ENCODE data around the gene EIF2B2. TPM values are rescaled to one million over a fixed set of nuclear protein-coding genes. Genes with fewer than 3 reads are reported as not detected.

EIF2B2 gene
- total RNA-seq, 2 donors from 2014 or later: 35.0 to 41.6 TPM

DNA sequence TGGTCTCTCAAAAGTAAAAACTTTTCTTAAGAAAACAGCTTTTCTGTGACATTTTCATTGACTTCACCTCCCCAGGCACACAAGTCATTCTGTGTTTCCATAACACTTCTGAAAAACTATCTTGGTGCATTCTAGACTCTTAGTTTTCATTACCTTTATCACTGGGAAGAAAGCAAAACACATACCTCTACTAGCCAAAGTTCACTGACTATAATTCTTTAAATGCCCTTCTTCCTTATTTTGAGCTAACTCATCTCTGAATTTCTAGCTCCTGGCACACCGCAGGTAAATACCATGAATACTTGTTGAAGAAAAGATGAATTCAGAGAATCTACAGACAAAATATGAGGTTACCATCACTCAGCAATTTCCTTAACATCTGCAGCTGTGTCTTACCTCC is 27.4 kb downstream of the EIF2B2 start:
- TF ChIP-seq CTCF (conservative IDR thresholded peaks at IDR 0.05): no peak
- no peaks in the 10 kb centered on the region for H3K27me3 Mint-ChIP-seq (ENCODE audit: insufficient read depth)
- peaks cover 29% of the 10 kb centered on the region for H3K36me3 Mint-ChIP-seq (ENCODE audit: low read depth)
- DNase-seq: no peak
- peaks cover 4% of the 10 kb centered on the region for H3K4me1 Mint-ChIP-seq
- H3K4me3 Mint-ChIP-seq: no peak overlapping the region
- H3K4me1 ChIP-seq (ENCODE audit: control insufficient read depth, insufficient read depth, low read length): no peaks in the 10 kb centered on the region
- H3K27me3 ChIP-seq (ENCODE audit: control insufficient read depth, insufficient read depth, low read length, poor library complexity, severe bottlenecking): no peaks in the 10 kb centered on the region
- no peaks in the 10 kb centered on the region for H3K9me3 Mint-ChIP-seq
- no peak overlapping the region for H3K9ac ChIP-seq (ENCODE audit: extremely low read depth, low read length, poor library complexity, severe bottlenecking)
- 0% methylated on average over 1 of the region's 1 CpG for WGBS, 2 experiments (ENCODE audit: insufficient coverage in 1 of 2, insufficient read length in 1 of 2)
- no peak overlapping the region for H3K27ac ChIP-seq (ENCODE audit: low read depth, low read length)
- no peak overlapping the region for H3K27ac Mint-ChIP-seq
- no peaks in the 10 kb centered on the region for H3K9me3 ChIP-seq (ENCODE audit: control insufficient read depth, low read length)
- peaks cover 37% of the 10 kb centered on the region for H3K36me3 ChIP-seq (ENCODE audit: control insufficient read depth, insufficient read depth, low read length)
- no peak overlapping the region for H3K4me3 ChIP-seq (ENCODE audit: low read length)

- Histone ChIP-seq H3K9me3 (ENCODE audit: control insufficient read depth, low read length) (no peaks in the 10 kb centered on the region), H3K9ac (ENCODE audit: extremely low read depth, low read length, poor library complexity, severe bottlenecking) (no peak overlapping the region), H3K27me3 (ENCODE audit: control insufficient read depth, insufficient read depth, low read length, poor library complexity, severe bottlenecking) (no peaks in the 10 kb centered on the region), H3K27ac (ENCODE audit: low read depth, low read length) (no peak overlapping the region), H3K36me3 (ENCODE audit: control insufficient read depth, insufficient read depth, low read length) (peaks cover 40% of the 10 kb centered on the region), H3K4me3 (ENCODE audit: low read length) (no peak overlapping the region), H3K4me1 (ENCODE audit: control insufficient read depth, insufficient read depth, low read length) (no peaks in the 10 kb centered on the region)
- Mint-ChIP-seq H3K27me3 (ENCODE audit: insufficient read depth) (no peaks in the 10 kb centered on the region), H3K27ac (peak overlapping the region; percentile 20), H3K36me3 (ENCODE audit: low read depth) (peaks cover 39% of the 10 kb centered on the region), H3K4me1 (peaks cover 4% of the 10 kb centered on the region), H3K4me3 (no peak overlapping the region), H3K9me3 (no peaks in the 10 kb centered on the region)
- TF ChIP-seq CTCF (conservative IDR thresholded peaks at IDR 0.05): no peak
- no peak for DNase-seq
- WGBS, 2 experiments (ENCODE audit: insufficient coverage in 1 of 2, insufficient read length in 1 of 2): 100% methylated on average over 1 to 2 of the region's 2 CpGs
Measured at GRCh38 chr14:75032939-75033338, 30.2 kb downstream of the EIF2B2 start.

DNA sequence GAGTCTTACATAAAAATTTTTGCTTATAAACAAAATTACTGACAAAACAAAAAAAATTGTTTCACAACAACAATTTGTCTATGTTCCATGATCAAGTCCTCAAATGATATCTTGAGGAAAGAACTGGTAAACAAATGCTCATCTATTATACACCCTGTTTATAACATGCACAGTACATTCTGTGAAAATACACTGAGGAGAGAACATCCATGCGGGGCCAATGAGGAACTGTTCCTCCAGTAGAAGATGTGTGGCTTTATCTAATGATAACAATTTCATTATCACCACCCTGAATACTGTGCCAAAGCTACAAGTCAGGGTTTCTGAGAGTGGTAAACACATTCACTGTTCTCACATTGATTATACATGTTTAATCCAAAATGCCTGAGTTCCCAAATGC is 37.8 kb downstream of the EIF2B2 start:
- Mint-ChIP-seq H3K27ac (no peak overlapping the region), H3K36me3 (ENCODE audit: low read depth) (peaks cover 34% of the 10 kb centered on the region), H3K4me3 (no peak overlapping the region), H3K9me3 (no peaks in the 10 kb centered on the region), H3K27me3 (ENCODE audit: insufficient read depth) (no peaks in the 10 kb centered on the region), H3K4me1 (peaks cover 3% of the 10 kb centered on the region)
- H3K27ac ChIP-seq (ENCODE audit: low read depth, low read length): no peak overlapping the region
- no peaks in the 10 kb centered on the region for H3K9me3 ChIP-seq (ENCODE audit: control insufficient read depth, low read length)
- no peak overlapping the region for H3K4me3 ChIP-seq (ENCODE audit: low read length)
- WGBS, 2 experiments (ENCODE audit: insufficient coverage in 1 of 2, insufficient read length in 1 of 2): 100% methylated on average over 1 of the region's 1 CpG
- H3K36me3 ChIP-seq (ENCODE audit: control insufficient read depth, insufficient read depth, low read length): peaks cover 22% of the 10 kb centered on the region
- H3K27me3 ChIP-seq (ENCODE audit: control insufficient read depth, insufficient read depth, low read length, poor library complexity, severe bottlenecking): no peaks in the 10 kb centered on the region
- H3K4me1 ChIP-seq (ENCODE audit: control insufficient read depth, insufficient read depth, low read length): no peaks in the 10 kb centered on the region
- no peak for TF ChIP-seq CTCF (conservative IDR thresholded peaks at IDR 0.05)
- H3K9ac ChIP-seq (ENCODE audit: extremely low read depth, low read length, poor library complexity, severe bottlenecking): no peak overlapping the region
- no peak for DNase-seq
